Upper lobe of left lung (tissue), 6 donors: ENCODE data around the gene TAS1R2. TPM values are rescaled to one million over a fixed set of nuclear protein-coding genes. Genes with fewer than 3 reads are reported as not detected.

Source experiments
- ATAC-seq, 2 donors: fragments of 200-7000 bp; cut with Tn5 transposase; one replicate each; pipeline ENCODE4 v1.9.1; 2022; ENCODE audit warnings: mild to moderate bottlenecking in 2 of 2, moderate library complexity in 2 of 2; ENCODE audit not compliant: low FRiP score in 2 of 2
- DNase-seq, 2 donors: peaks; one replicate each; pipeline ENCODE4 v3.0.0-alpha.2; 2019 to 2020
- H3K27ac ChIP-seq, 4 donors: fragments of 200-600 bp; sonication (generic); one replicate each; pipeline ENCODE4 v1.5.1; 2016 to 2019
- H3K27me3 ChIP-seq, 4 donors: fragments of 200-600 bp; sonication (generic); one replicate each; pipeline ENCODE4 v1.5.1; 2017 to 2019
- H3K36me3 ChIP-seq, 4 donors: fragments of 200-600 bp; sonication (generic); one replicate each; pipeline ENCODE4 v1.5.1; 2016 to 2019
- H3K4me1 ChIP-seq, 4 donors: fragments of 200-600 bp; sonication (generic); one replicate each; pipeline ENCODE4 v1.5.1; 2018 to 2019
- H3K4me3 ChIP-seq, 4 donors: fragments of 200-600 bp; sonication (generic); one replicate each; pipeline ENCODE4 v1.5.1; 2017 to 2019; ENCODE audit warnings: mild to moderate bottlenecking in 2 of 4, moderate library complexity in 1 of 4
- H3K9me3 ChIP-seq, 4 donors: fragments of 200-600 bp; sonication (generic); one replicate each; pipeline ENCODE4 v1.5.1; 2018 to 2019
- CTCF ChIP-seq, 6 experiments: fragments of 450-650 bp in 4 of 6; fragments of 200-600 bp in 2 of 6; sonication (generic) in 2 of 6; IDR thresholded peaks; one replicate each; pipeline ENCODE4 v1.5.1; 2016 to 2019; ENCODE audit warnings: antibody characterized with exemption in 6 of 6
- EP300 ChIP-seq, 4 donors: sonication (generic); formaldehyde crosslinking; IDR thresholded peaks; one replicate each; pipeline ENCODE4 v1.5.1; 2017; ENCODE audit warnings: antibody characterized with exemption in 4 of 4, control low read depth in 2 of 4
- POLR2A ChIP-seq, 4 donors: fragments of 450-650 bp; IDR thresholded peaks; one replicate each; pipeline ENCODE4 v1.5.1; 2016 to 2017; ENCODE audit warnings: antibody characterized with exemption in 4 of 4, mild to moderate bottlenecking in 2 of 4
- POLR2AphosphoS5 ChIP-seq, 2 donors: sonication (generic); formaldehyde crosslinking; IDR thresholded peaks; one replicate each; pipeline ENCODE4 v1.5.1; 2017; ENCODE audit warnings: antibody characterized with exemption in 2 of 2
- WGBS, 2 donors: methylation state at CpG; one replicate each; pipeline ENCODE4 v1.1.5; 2017 to 2018; 5-methylcytosine and 5-hydroxymethylcytosine counted together
- total RNA-seq, 6 donors: library from RNA; depleted of rRNA in 4 of 6; stranded (reverse); fragments of >200 nt in 4 of 6; gene quantifications; one replicate each; pipeline versions ENCODE4 v1.1.0 to v1.2.1, GENCODE V29; 2016 to 2021
- donor health status: DM: no; HTN: no; CAD: no; lungs with moderate emphysema.
- donor health status: DM: no; HTN: yes; CAD: no; lungs with severe emphysema.

Gene TAS1R2
- total RNA-seq, 6 donors from 2014 or later: not detected

- H3K27me3 ChIP-seq: no peaks in the 10 kb centered on the region
- ATAC-seq: peak in 1 of 2 donors; percentile 3
- H3K9me3 ChIP-seq: no peaks in the 10 kb centered on the region
- no peak for TF ChIP-seq POLR2A (IDR thresholded peaks at IDR 0.05)
- no peak for TF ChIP-seq CTCF (IDR thresholded peaks at IDR 0.05)
- TF ChIP-seq EP300 (IDR thresholded peaks at IDR 0.05): no peak
- no peak for TF ChIP-seq POLR2AphosphoS5 (IDR thresholded peaks at IDR 0.05)
- no peak overlapping the region for H3K4me3 ChIP-seq
- DNase-seq: peak in 1 of 2 donors; percentile 79
- no peak overlapping the region for H3K27ac ChIP-seq
- peaks cover 0 to 17% (median 12%) of the 10 kb centered on the region in 4 donors for H3K36me3 ChIP-seq
- no peaks in the 10 kb centered on the region for H3K4me1 ChIP-seq
- 96% methylated on average over 11 of the region's 24 CpGs; no CpG with 5 or more reads in 1 of the 2 donors for WGBS, 2 donors
These were observed 22.4 kb upstream of the TAS1R2 start for GRCh38 chr1:18881642-18882431.

GRCh38 chr1:18881164-18881563 lies 21.7 kb upstream of the TAS1R2 start:
- no peaks in the 10 kb centered on the region for H3K9me3 ChIP-seq
- no peak overlapping the region for H3K4me3 ChIP-seq
- ATAC-seq (no peak), DNase-seq (no peak)
- H3K27me3 ChIP-seq: no peaks in the 10 kb centered on the region
- H3K27ac ChIP-seq: no peak overlapping the region
- H3K36me3 ChIP-seq: peaks cover 0 to 17% (median 11%) of the 10 kb centered on the region in 4 donors
- 91 to 95% methylated on average over 2 of the region's 2 CpGs for WGBS, 2 donors
- H3K4me1 ChIP-seq: no peaks in the 10 kb centered on the region
- no peak for TF ChIP-seq CTCF (IDR thresholded peaks at IDR 0.05)
- TF ChIP-seq POLR2AphosphoS5 (IDR thresholded peaks at IDR 0.05): no peak
- no peak for TF ChIP-seq POLR2A (IDR thresholded peaks at IDR 0.05)
- no peak for TF ChIP-seq EP300 (IDR thresholded peaks at IDR 0.05)

GRCh38 chr1:18880585-18880984 lies 21.1 kb upstream of the TAS1R2 start:
- H3K4me3 ChIP-seq: no peak overlapping the region
- H3K4me1 ChIP-seq: peaks cover 0 to under 1% (median 0%) of the 10 kb centered on the region in 4 donors
- no peaks in the 10 kb centered on the region for H3K27me3 ChIP-seq
- peaks cover 0 to 17% (median 8%) of the 10 kb centered on the region in 4 donors for H3K36me3 ChIP-seq
- no peak for ATAC-seq
- H3K27ac ChIP-seq: no peak overlapping the region
- no peak for DNase-seq
- TF ChIP-seq POLR2A (IDR thresholded peaks at IDR 0.05) (no peak), EP300 (IDR thresholded peaks at IDR 0.05) (no peak), CTCF (IDR thresholded peaks at IDR 0.05) (no peak), POLR2AphosphoS5 (IDR thresholded peaks at IDR 0.05) (no peak)
- WGBS, 2 donors: 87 to 91% methylated on average over 1 of the region's 1 CpG
- H3K9me3 ChIP-seq: no peaks in the 10 kb centered on the region

GRCh38 chr1:18879791-18880309 lies 20.4 kb upstream of the TAS1R2 start:
- Histone ChIP-seq H3K4me3 (no peak overlapping the region), H3K4me1 (peaks cover 0 to 5% (median 1%) of the 10 kb centered on the region in 4 donors), H3K27me3 (no peaks in the 10 kb centered on the region), H3K36me3 (peaks cover 0 to 17% (median 8%) of the 10 kb centered on the region in 4 donors), H3K27ac (no peak overlapping the region), H3K9me3 (no peaks in the 10 kb centered on the region)
- ATAC-seq (no peak), DNase-seq (no peak)
- TF ChIP-seq EP300 (IDR thresholded peaks at IDR 0.05) (no peak), POLR2AphosphoS5 (IDR thresholded peaks at IDR 0.05) (no peak), CTCF (IDR thresholded peaks at IDR 0.05) (no peak), POLR2A (IDR thresholded peaks at IDR 0.05) (no peak)
- 78 to 86% methylated on average over 15 to 20 of the region's 21 CpGs for WGBS, 2 donors
